ENCODE measurements around the gene AFDN.
"Not testable (repeated sequence)": the region's sequence is repeated elsewhere in the genome, so short reads cannot be mapped to it uniquely, and the experiment has no call there.

AFDN gene

DNA sequence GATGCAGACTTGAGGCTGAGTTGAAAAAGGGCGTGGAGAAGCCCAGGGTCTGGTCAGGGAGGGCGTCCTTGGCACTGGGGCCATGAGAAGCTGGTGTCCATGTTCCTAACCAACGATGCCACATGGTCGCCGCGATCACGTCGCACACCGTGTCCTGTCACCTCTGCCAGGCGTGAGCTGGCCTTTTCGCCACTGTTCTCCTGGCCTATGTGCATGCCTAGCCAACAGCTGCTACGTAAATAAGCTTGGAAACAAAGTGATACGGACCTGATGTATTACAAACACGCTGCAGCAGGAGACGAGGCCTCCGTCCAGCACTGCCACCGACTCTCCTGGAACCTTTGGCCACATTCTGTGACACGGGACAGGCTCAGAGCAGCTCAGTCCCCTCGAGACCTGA lies 148.7 kb downstream of the AFDN start:
- Histone ChIP-seq H3K9me3 (replicated peaks in 1 of 11) (peaks cover 0 to 29% (median 26%) of the 10 kb centered on the region in 11 experiments; a peak in 16 of 22 replicates), H3K9ac (no peak overlapping the region), H3K27ac (0 out of 22 replicates have a peak overlapping the region, but pooled peaks of 1 of the 11 experiments have one; percentile 7), H3K4me1 (peaks cover 0 to 10% (median 3%) of the 10 kb centered on the region in 10 experiments; a peak in 9 of 20 replicates), H3K27me3 (no peaks in the 10 kb centered on the region), H3K4me2 (no peak overlapping the region), H3K36me3 (peaks cover 18 to 86% (median 36%) of the 10 kb centered on the region in 11 experiments), H4K20me1 (no peaks in the 10 kb centered on the region), H3K4me3 (no peak overlapping the region)
- no peak for TF ChIP-seq Cebpa-rat (IDR thresholded peaks at IDR 0.05)

DNA sequence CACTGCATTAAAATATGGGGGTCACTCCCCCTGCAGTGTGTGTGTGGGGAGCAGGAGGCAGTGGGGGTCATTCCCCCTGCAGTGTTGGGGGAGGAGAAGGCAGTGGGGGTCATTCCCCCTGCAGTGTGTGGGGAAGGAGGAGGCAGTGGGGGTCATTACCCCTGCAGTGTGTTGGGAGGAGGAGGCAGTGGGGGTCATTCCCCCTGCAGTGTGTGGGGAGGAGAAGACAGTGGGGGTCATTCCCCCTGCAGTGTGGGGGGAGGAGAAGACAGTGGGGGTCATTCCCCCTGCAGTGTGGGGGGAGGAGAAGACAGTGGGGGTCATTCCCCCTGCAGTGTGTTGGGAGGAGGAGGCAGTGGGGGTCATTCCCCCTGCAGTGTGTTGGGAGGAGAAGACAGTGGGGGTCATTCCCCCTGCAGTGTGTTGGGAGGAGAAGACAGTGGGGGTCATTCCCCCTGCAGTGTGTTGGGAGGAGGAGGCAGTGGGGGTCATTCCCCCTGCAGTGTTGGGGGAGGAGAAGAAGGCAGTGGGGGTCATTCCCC lies 149.5 kb downstream of the AFDN start:
- H3K36me3 ChIP-seq, result peaks cover 11 to 86% (median 30%) of the 10 kb centered on the region in 11 experiments; a peak in 20 of 22 replicates
- H3K9me3 ChIP-seq (replicated peaks in 1 of 11), result peaks cover 0 to 36% (median 31%) of the 10 kb centered on the region in 11 experiments; a peak in 17 of 22 replicates
- not testable (repeated sequence) for H4K20me1 ChIP-seq, H3K4me2 ChIP-seq, H3K27me3 ChIP-seq, H3K9ac ChIP-seq, H3K27ac ChIP-seq, H3K4me3 ChIP-seq
- H3K4me1 ChIP-seq, result peaks cover 0 to 17% (median 9%) of the 10 kb centered on the region in 10 experiments; a peak in 15 of 20 replicates

DNA sequence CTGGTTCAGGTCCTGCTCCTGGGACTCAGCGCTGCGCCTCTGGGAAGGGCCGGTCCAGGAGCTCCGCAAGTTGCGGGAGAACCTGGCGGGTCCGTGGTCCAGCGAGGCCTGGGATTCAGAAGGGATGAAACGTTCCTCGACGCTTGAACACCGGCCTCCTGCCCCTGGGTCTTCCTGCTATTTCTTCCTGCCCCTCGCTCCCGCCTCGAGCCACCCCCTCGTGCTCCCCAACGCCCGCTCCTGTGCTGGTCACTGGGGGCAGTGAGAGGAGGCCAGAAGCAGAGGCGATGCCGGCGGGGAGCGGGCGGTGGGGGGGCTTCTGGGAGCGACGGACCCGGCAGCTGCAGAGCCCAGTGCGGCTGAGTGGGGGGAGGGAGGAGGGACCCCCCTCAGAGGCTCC lies 150.0 kb downstream of the AFDN start:
- no peak overlapping the region for H3K4me3 ChIP-seq
- no peak overlapping the region for H3K9ac ChIP-seq
- H3K36me3 ChIP-seq, result peaks cover 6 to 86% (median 35%) of the 10 kb centered on the region in 11 experiments; a peak in 20 of 22 replicates
- H3K27me3 ChIP-seq, result no peaks in the 10 kb centered on the region
- H3K4me1 ChIP-seq, result peaks cover under 1 to 23% (median 12%) of the 10 kb centered on the region in 10 experiments; a peak in 17 of 20 replicates
- no peak overlapping the region for H3K4me2 ChIP-seq
- TF ChIP-seq Cebpa-rat (IDR thresholded peaks at IDR 0.05), result no peak
- no peaks in the 10 kb centered on the region for H4K20me1 ChIP-seq
- H3K9me3 ChIP-seq (replicated peaks in 1 of 11), result peaks cover 0 to 41% (median 35%) of the 10 kb centered on the region in 11 experiments; a peak in 17 of 22 replicates
- no peak overlapping the region for H3K27ac ChIP-seq

GRCh38 chr6:167977717-167978467 lies 151.2 kb downstream of the AFDN start:
- Histone ChIP-seq H3K27me3 (no peaks in the 10 kb centered on the region), H4K20me1 (no peaks in the 10 kb centered on the region), H3K9ac (no peak overlapping the region), H3K4me2 (no peak overlapping the region), H3K4me1 (peaks cover 9 to 35% (median 20%) of the 10 kb centered on the region in 10 experiments; a peak in 18 of 20 replicates), H3K9me3 (replicated peaks in 1 of 11) (peaks cover 0 to 45% (median 40%) of the 10 kb centered on the region in 11 experiments; a peak in 17 of 22 replicates), H3K27ac (no peak overlapping the region), H3K4me3 (no peak overlapping the region), H3K36me3 (peaks cover 0 to 82% (median 30%) of the 10 kb centered on the region in 11 experiments; a peak in 18 of 22 replicates)
- no peak for TF ChIP-seq Cebpa-rat (IDR thresholded peaks at IDR 0.05)

GRCh38 chr6:167978607-167979006 lies 151.9 kb downstream of the AFDN start:
- no peak overlapping the region for H3K9ac ChIP-seq
- peaks cover 0 to 50% (median 44%) of the 10 kb centered on the region in 11 experiments; a peak in 18 of 22 replicates for H3K9me3 ChIP-seq (replicated peaks in 1 of 11)
- no peak overlapping the region for H3K4me2 ChIP-seq

GRCh38 chr6:167979436-167980139 lies 152.9 kb downstream of the AFDN start:
- Histone ChIP-seq H4K20me1 (no peaks in the 10 kb centered on the region), H3K4me2 (no peak overlapping the region), H3K9ac (no peak overlapping the region), H3K27ac (peak overlapping the region in 2 of 11 experiments; percentile 28 to 40; a peak in 3 of 22 replicates), H3K4me1 (peaks cover 9 to 38% (median 23%) of the 10 kb centered on the region in 10 experiments), H3K4me3 (no peak overlapping the region), H3K36me3 (peaks cover 0 to 74% (median 32%) of the 10 kb centered on the region in 11 experiments; a peak in 18 of 22 replicates), H3K9me3 (replicated peaks in 1 of 11) (peaks cover 8 to 60% (median 53%) of the 10 kb centered on the region in 11 experiments; a peak in 20 of 22 replicates), H3K27me3 (no peaks in the 10 kb centered on the region)
- TF ChIP-seq Cebpa-rat (IDR thresholded peaks at IDR 0.05), result no peak

More at GRCh38 chr6:167978607-167979006, 151.9 kb downstream of the AFDN start:
- Histone ChIP-seq H3K36me3 (peaks cover 0 to 75% (median 29%) of the 10 kb centered on the region in 11 experiments; a peak in 18 of 22 replicates), H3K4me1 (peaks cover 9 to 35% (median 19%) of the 10 kb centered on the region in 10 experiments; a peak in 18 of 20 replicates), H3K4me3 (no peak overlapping the region), H4K20me1 (no peaks in the 10 kb centered on the region), H3K27ac (no peak overlapping the region), H3K27me3 (no peaks in the 10 kb centered on the region)
- no peak for TF ChIP-seq Cebpa-rat (IDR thresholded peaks at IDR 0.05)

DNA sequence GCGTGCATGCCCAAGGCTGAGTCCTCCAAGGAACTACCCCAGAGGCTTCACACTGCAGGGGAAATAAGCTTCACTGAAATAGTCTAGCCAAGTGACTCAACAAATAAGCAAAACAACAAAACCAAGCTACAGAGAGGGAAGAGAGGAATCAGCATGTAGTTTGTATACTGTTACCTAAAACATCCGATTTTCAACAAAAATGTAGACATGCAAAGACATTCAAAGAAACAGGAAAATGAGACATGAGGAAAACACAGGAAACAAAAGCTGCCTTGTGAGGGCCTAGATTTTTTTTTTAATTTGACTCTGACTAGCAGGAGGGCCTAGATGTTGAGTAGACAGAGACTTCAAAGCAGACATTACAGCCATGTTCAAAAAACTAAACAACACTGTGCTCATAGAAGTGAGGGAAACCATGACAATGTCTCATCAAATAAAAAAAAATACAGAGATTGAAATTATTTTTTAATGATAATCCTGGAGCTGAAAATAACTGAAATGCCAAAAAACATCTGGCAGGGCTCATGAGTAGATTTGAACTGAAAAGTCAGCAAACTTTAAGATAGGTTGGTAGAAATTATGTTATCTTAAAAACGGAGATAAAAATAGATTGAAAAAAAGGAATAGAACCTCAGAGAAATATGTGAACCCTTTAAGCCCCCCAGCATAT lies 154.3 kb downstream of the AFDN start:
- Histone ChIP-seq H3K27ac (peak overlapping the region in 5 of 11 experiments; percentile 8 to 49 (median 33); a peak in 7 of 22 replicates), H3K4me3 (no peak overlapping the region), H3K36me3 (peaks cover 0 to 74% (median 35%) of the 10 kb centered on the region in 11 experiments; a peak in 18 of 22 replicates), H3K27me3 (no peaks in the 10 kb centered on the region), H4K20me1 (no peaks in the 10 kb centered on the region), H3K4me1 (peaks cover 11 to 45% (median 31%) of the 10 kb centered on the region in 10 experiments), H3K9me3 (replicated peaks in 1 of 11) (peaks cover 8 to 74% (median 68%) of the 10 kb centered on the region in 11 experiments; a peak in 21 of 22 replicates), H3K4me2 (peak overlapping the region in 6 of 11 experiments; percentile 12 to 55 (median 20); a peak in 9 of 22 replicates), H3K9ac (no peak overlapping the region)
- TF ChIP-seq Cebpa-rat (IDR thresholded peaks at IDR 0.05), result no peak

DNA sequence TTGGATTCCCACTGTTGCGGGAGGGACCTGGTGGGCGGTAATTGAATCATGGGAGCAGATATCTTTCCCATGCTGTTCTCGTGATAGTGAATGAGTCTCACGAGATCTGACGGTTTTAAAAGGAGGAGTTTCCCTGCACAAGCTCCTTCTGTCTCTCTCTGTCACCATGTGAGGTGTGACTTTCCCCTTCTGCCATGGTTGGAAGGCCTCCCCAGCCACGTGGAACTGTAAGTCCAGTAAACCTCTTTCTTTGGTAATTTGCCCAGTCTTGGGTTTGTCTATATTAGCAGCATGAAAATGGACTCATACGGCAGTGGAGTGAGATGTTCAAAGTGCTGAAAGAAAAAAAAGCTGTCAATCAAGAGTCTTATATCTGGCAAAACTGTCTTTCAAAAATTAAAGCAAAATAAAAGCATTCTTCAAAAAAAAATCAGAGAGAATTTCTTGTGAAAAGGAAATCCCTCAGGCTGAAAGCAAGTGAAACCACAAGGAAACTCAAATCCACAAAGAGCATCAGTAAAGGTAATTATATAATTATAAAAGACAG lies 155.3 kb downstream of the AFDN start:
- Histone ChIP-seq H3K9ac (no peak overlapping the region), H3K4me3 (no peak overlapping the region), H3K4me2 (peak overlapping the region in 10 of 11 experiments; percentile 0 to 55 (median 42); a peak in 18 of 22 replicates), H3K36me3 (peaks cover 0 to 75% (median 44%) of the 10 kb centered on the region in 11 experiments; a peak in 19 of 22 replicates), H3K27ac (peak overlapping the region in 9 of 11 experiments; percentile 10 to 50 (median 25); a peak in 12 of 22 replicates), H4K20me1 (no peaks in the 10 kb centered on the region), H3K9me3 (replicated peaks in 1 of 11) (peaks cover 16 to 84% (median 77%) of the 10 kb centered on the region in 11 experiments; a peak in 21 of 22 replicates), H3K27me3 (no peaks in the 10 kb centered on the region), H3K4me1 (peaks cover 11 to 45% (median 31%) of the 10 kb centered on the region in 10 experiments)
- TF ChIP-seq Cebpa-rat (IDR thresholded peaks at IDR 0.05), result no peak

Data from BLaER1 treated with 17β-estradiol and CSF1 and Interleukin-3, amounts not matched to agents 10 nM and 100 nM (cell line).